Urinary bladder (tissue), 4 donors: Measurements from ENCODE around the gene ADGRG7. TPM values are rescaled to one million over a fixed set of nuclear protein-coding genes. Genes with fewer than 3 reads are reported as not detected.
A peak's percentile ranks its signal among the peaks of the same experiment; 100 is the strongest.

Experiments used
- DNase-seq: peaks from one replicate; pipeline ENCODE4 v3.0.0-alpha.2; 2015; ENCODE audit errors: extremely low spot score
- H3K27ac ChIP-seq: one replicate; pipeline ENCODE4 v1.5.1; 2013; ENCODE audit warnings: low read depth, mild to moderate bottlenecking, moderate library complexity
- H3K36me3 ChIP-seq: one replicate; pipeline ENCODE4 v1.6.1; 2013; ENCODE audit warnings: mild to moderate bottlenecking, moderate library complexity; ENCODE audit not compliant: insufficient read depth
- H3K4me1 ChIP-seq: one replicate; pipeline ENCODE4 v1.6.1; 2013; ENCODE audit warnings: mild to moderate bottlenecking, moderate library complexity; ENCODE audit not compliant: insufficient read depth
- H3K4me3 ChIP-seq: one replicate; pipeline ENCODE4 v1.5.1; 2013; ENCODE audit warnings: low read depth, low read length
- WGBS: extraction: QIAGEN DNeasy Blood & Tissue Kit; methylation state at CpG from one replicate; pipeline ENCODE4 v1.1.7; 2013; 5-methylcytosine and 5-hydroxymethylcytosine counted together
- polyA plus RNA-seq: library from polyadenylated mRNA; stranded (reverse); fragments of 200-250 nt; gene quantifications from one replicate; pipeline ENCODE4 v1.2.3, GENCODE V29; 2013
- total RNA-seq: library from RNA; depleted of rRNA; stranded (reverse); fragments of >200 nt; gene quantifications from one replicate; pipeline ENCODE4 v1.2.3, GENCODE V29; 2014
- donor health status: healthy with polysubstance abuse.
- donor health status: healthy.

Gene ADGRG7
- total and polyA plus RNA-seq, 2 donors, result 0.11 TPM; not detected in 1

DNA sequence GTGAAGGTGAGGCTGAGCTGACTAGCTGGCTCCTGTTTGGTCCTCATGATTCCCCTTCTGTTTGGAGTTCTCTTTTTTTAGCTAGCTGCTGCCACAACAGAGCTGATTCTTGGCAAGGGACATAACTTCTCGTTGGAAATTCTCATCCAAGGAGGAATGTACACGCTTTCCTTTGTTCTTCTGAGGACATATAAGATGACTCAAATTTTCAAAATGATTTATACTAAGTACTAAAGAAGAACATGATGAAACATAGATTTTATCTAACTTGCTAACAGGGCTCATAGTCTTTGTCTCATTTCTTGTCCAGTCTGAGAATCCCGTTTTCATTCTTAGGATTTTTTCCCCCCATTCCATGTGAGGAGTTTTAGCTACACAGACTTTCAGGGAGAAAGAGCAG lies 97.0 kb downstream of the ADGRG7 start:
- 66% methylated on average over 3 of the region's 3 CpGs for WGBS
- Histone ChIP-seq H3K27ac (no peak overlapping the region), H3K4me3 (no peak overlapping the region), H3K36me3 (no peaks in the 10 kb centered on the region), H3K4me1 (no peaks in the 10 kb centered on the region)
- no peak for DNase-seq

DNA sequence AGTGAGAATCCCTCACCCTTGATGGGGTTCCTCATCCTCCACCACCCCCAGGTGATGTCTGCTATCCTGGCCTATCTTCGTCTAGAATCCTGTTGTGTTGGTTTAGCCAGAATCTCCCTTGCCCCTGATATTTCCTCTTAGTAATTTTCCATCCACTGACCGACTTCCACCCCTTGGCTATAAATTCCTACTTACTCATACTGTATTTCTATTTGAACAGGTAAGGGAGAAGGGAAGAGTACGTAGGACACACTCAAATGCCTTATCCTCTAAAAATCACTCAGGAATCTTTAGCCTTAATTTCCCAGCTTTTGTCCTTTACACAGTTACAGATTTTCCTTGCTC lies 99.2 kb downstream of the ADGRG7 start:
- Histone ChIP-seq H3K36me3 (no peaks in the 10 kb centered on the region), H3K4me1 (peaks cover 2% of the 10 kb centered on the region), H3K4me3 (peak overlapping the region; percentile 33), H3K27ac (no peak overlapping the region)
- 85% methylated on average over 3 of the region's 3 CpGs for WGBS
- no peak for DNase-seq

DNA sequence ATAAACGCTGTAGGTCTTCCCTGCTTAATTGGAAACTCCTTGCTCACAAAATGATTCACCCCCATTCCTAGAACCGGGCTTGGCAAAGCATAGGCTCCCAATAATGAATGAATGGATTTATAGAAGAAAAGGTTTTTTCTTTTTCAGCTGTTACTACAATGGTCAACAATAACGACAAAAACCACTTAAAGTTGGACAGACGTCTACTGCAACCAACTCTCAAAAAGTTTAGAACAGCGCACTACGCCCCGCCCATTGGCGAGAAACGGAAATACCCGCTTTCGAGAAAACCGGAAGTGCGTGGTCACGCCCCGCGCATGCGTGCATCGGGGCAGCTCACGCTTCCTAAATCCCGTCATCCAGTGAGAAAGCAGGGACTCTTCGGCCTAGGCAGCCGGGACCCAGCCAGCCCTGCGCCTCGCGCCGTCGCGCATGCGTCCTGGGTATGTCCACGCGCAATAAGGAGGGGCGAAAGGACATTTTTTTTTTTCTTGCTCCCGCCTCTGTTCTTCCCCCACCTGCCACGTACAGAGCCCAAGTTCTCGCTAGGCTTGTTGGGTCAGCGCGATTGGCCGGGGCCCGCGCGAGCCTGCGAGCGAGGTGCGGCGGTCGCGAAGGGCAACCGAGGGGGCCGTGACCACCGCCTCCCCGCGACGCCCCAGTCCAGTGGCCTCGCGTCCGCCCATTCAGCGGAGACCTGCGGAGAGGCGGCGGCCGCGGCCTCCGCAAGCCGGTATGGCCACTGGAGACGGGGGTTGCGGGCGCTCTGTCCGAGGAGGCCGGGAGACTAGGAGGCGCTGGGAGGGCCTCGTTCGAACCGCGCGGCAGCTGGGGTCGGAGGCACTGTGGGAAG lies 99.8 kb downstream of the ADGRG7 start, which contains the start of gene TFG:
TFG (plus strand) TSS at position 506 of the 853 bp plus-strand sequence. CDS start 4,192 bp downstream, outside the sequence.
- WGBS, result under 1% methylated on average over 76 of the region's 76 CpGs

DNA sequence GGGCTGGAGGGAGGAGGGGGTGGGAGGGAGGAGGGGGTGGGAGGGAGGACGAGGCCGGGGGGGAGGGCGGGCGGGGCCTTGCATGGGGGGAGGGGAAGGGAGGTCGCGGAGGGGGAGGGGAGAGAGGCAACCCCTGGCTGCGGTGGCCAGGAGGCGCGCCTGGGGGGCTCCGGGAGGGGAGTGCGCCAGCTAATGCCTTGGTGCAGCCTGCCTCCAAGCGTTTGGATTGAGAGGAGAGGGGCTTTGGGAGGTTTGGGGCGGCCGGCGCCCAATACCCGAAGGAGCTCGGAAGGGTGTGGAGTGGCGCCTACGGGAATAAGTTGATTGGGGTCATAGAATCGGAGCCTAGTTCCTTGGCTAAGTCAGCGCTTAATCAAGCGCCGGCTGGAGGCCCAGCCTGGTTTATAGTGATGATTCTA lies 100.5 kb downstream of the ADGRG7 start:
- H3K4me3 ChIP-seq, result peak overlapping the region; percentile 94
- DNase-seq, result peak; percentile 6
- H3K36me3 ChIP-seq, result peaks cover 2% of the 10 kb centered on the region
- H3K4me1 ChIP-seq, result peaks cover 2% of the 10 kb centered on the region
- 1% methylated on average over 21 of the region's 23 CpGs for WGBS
- H3K27ac ChIP-seq, result peak overlapping the region; percentile 99

More for the DNA sequence above, 99.8 kb downstream of the ADGRG7 start, which contains the start of gene TFG:
- Histone ChIP-seq H3K36me3 (peaks cover 1% of the 10 kb centered on the region), H3K4me3 (peak within 1 kb of the TSS; percentile 94), H3K4me1 (peaks cover 2% of the 10 kb centered on the region), H3K27ac (peak within 1 kb of the TSS; percentile 99)
- peak; percentile 96 for DNase-seq

DNA sequence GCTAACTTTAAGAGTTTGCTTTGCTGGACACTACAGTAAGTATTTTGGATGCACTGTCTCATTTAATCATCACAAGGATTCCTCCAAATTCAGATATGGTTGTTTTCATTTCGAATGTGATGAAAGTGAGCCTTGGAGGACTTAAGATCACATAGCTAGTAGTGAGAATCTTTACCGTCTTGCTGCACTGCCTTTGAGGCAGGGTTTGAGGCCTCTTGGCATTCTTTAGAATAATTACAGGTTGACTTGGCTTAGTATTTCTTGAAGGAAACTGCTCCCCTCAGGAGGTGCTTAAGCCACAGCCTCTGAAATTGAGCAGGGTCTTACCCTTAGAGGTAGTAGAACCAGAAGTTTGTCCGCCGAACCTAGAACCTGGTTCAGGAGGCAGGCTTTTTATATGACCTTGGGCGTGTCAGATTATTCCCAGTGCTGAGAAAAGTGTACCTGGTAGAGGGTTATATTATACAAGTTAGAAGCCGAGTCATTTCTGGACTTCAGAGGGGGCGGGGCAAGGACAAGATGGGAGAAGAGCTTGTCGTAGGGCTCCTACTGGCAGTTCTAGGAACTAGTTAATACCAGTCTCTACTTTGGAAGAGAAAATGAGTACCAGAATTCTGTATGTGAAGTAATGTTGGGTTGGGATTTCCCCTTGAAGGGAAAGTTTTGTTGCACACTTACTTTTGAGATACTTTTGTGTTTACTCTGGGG lies 101.0 kb downstream of the ADGRG7 start:
- no peak for DNase-seq
- H3K4me1 ChIP-seq, result peaks cover 2% of the 10 kb centered on the region
- peak overlapping the region; percentile 93 for H3K27ac ChIP-seq
- H3K36me3 ChIP-seq, result peaks cover 5% of the 10 kb centered on the region
- WGBS, result 21% methylated on average over 8 of the region's 8 CpGs
- H3K4me3 ChIP-seq, result peak overlapping the region; percentile 94

DNA sequence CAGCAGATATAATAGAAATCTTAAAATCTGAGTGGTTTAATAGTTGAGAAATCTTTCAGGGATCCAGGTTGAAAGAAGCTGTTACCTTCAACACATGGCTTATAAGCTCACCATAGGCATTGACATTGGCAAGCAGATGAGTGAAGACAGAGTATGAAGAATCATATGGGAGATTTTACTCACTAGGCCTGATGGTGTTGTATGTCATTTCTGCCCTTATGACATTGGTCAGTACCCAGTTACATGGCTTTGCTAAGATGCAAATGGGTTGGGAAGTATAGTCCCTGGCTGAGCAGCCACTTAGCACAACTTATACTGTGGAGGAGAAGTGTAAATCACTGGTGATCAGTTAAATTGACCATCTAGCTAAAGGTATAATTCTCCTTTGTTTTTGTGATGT lies 105.8 kb downstream of the ADGRG7 start:
- no peak overlapping the region for H3K27ac ChIP-seq
- H3K4me3 ChIP-seq, result no peak overlapping the region
- peaks cover 5% of the 10 kb centered on the region for H3K36me3 ChIP-seq
- H3K4me1 ChIP-seq, result peaks cover 2% of the 10 kb centered on the region
- no peak for DNase-seq

DNA sequence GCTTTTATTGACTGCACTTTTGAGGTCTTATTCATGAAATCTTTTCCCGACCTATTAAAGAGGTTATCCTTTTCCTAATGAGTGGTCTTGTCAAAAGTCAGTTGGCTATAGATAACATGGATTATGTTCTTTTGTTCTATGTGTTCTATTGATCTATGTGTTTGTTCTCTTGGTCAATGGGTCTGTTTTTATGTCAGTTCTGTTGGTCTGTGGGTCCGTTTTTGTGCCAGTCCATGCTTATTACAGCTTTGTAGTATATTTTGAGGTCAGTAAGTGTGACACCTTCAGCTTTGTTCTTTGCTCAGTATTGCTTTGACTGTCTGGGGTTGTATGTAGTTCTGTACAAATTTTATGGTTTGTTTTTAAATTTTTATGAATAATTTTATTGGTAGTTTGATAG lies 107.7 kb downstream of the ADGRG7 start:
- no peak overlapping the region for H3K4me3 ChIP-seq
- H3K4me1 ChIP-seq, result no peaks in the 10 kb centered on the region
- no peak overlapping the region for H3K27ac ChIP-seq
- H3K36me3 ChIP-seq, result peaks cover 8% of the 10 kb centered on the region
- DNase-seq, result no peak
- 85% methylated on average over 2 of the region's 2 CpGs for WGBS

DNA sequence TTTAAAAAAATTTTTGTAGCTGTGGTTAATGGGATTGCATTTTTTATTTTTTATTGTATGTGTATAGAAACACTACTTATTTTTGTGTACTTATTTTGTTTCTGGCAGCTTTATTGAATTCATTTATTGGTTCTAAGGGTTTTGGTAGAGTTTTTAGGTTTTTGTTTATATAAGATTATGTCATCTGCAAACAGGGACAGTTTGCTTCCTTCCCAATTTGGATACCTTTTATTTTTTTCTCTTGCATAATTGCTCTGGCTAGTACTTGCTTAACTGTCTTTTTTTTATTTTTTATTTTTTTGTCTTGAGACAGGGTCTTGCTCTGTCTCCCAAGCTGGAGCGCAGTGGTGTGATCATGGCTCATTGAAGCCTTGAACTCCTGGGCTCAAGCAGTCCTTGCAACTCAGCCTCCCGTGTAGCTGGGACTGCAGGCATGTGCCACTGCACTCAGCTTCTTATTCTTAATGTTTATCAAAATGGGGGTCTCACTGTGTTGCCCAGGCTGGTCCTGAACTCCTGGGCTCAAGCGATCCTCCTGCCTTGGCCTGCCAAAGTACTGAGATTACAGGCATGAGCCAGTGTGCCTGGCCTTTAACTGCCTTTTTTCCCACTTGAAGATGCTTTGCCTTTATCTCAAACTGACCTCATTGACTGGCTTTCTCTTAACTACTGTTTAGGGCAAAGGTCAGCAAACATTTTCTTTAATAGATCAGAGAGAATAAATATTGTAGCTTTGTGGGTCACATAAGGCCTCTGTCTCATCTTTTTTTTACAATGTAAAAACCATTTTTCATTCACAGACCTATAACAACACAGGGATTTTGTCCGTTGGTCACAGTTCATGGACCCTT lies 108.5 kb downstream of the ADGRG7 start:
- DNase-seq, result no peak
- Histone ChIP-seq H3K27ac (no peak overlapping the region), H3K4me3 (no peak overlapping the region), H3K4me1 (no peaks in the 10 kb centered on the region), H3K36me3 (peaks cover 8% of the 10 kb centered on the region)
- 96% methylated on average over 4 of the region's 4 CpGs for WGBS

DNA sequence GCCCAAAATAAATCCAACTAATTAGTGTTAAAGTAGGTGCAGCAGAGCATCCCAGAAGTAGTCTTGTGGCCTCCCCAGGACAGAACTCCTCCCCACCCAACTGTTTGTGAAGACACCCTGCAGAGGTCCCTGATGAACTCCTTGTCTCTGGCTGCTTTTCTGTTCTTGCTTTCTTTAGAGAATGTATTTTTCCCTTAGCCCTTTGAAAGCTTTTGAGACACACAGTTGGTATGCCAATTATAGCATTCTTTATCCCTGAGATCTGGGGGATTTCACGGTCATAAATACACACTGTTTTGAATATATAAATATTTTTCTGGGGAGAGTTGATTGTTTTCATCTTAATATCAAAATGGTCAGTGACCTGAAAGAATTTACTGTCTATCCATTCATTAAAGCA lies 109.7 kb downstream of the ADGRG7 start:
- DNase-seq, result no peak
- WGBS, result 17% methylated on average over 1 of the region's 1 CpG
- Histone ChIP-seq H3K36me3 (peaks cover 7% of the 10 kb centered on the region), H3K4me1 (no peaks in the 10 kb centered on the region), H3K27ac (no peak overlapping the region), H3K4me3 (no peak overlapping the region)

DNA sequence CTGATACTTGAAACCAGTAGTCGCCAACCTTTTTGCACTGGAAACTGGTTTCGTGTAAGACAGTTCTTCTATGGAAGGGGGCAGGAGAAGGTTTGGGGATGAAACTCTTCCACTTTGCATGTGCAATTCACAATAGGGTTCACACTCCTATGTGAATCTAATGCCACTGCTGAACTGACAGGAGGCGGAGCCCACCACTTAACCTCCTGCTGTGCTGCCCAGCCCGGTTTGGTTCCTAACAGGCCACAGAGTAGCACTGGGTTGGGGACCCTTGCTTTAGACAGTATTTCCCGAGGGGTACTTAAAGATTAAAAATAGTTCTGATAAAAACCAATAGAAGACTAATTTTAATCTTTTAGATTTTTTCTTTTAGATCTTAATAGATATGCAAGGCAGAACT lies 111.0 kb downstream of the ADGRG7 start:
- H3K27ac ChIP-seq, result no peak overlapping the region
- DNase-seq, result no peak
- H3K4me3 ChIP-seq, result no peak overlapping the region
- 72% methylated on average over 5 of the region's 5 CpGs for WGBS
- H3K4me1 ChIP-seq, result no peaks in the 10 kb centered on the region
- H3K36me3 ChIP-seq, result peaks cover 3% of the 10 kb centered on the region

DNA sequence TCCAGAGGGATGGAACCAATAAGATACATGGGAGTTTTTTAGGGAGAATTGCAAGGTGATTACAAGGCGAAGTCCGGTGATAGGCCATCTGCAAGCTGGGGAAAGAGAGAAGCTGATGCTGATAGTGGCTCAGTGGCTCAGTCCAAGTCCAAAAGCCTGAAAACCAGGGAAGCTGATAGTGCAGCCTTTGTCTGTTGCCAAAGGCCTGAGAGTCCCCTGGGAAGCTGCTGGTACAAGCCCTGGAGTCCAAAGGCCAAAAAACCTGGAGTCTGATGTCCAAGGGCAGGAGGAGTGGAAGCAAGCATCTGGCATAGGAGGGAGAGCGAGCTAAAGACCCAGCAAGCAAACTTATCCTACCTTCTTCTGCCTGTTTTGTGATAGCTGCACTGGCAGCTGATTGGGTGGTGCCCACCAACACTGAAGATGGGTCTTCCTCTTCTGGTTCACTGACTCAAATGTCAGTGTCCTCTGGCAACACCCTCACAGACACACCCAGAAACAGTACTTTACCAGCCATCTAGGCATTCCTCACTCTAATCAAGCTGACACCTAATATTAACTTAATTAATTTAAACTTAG lies 116.6 kb downstream of the ADGRG7 start:
- no peak for DNase-seq
- Histone ChIP-seq H3K27ac (no peak overlapping the region), H3K4me1 (no peaks in the 10 kb centered on the region), H3K4me3 (no peak overlapping the region), H3K36me3 (peaks cover 7% of the 10 kb centered on the region)
- WGBS, result 98% methylated on average over 3 of the region's 3 CpGs

DNA sequence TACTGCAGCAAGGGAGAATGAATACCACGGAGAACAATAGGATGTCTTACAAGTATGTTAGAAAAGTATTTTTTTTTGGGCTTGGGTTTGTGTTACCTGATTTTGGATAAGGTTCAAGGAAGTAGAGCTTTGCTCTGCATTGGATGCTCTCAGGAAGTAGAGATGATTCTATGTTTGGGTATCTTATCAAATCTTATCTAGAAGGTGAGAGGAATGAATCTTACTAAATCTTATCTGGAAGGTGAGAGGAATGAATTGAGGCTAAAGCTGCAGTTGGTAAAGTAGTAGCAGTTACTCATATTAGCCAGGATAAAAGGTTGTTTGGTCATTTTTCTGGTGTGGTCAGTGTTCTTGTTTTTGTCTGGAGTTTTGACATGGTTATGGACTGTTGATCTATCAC lies 117.3 kb downstream of the ADGRG7 start:
- WGBS, result 94% methylated on average over 1 of the region's 1 CpG
- H3K36me3 ChIP-seq, result peaks cover 3% of the 10 kb centered on the region
- DNase-seq, result no peak

DNA sequence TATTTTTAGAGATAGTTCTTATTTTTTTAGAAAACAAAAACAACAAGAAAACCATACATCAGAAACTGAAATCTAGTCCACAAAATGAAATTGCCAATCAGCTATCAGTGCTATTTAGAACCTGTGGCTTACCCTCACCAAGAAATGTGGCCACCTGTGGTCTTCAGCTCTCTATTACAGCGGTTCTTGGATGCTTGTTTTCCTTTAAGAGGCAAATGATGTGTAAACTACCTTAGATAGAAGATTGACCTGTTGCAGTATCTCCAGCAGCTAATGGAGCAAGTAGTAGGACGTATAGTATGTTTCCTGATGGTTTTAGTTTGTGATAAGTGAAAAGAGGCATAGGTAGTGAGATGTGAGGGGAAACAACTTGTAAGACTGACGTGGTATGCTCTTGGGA lies 121.1 kb downstream of the ADGRG7 start:
- H3K4me3 ChIP-seq, result no peak overlapping the region
- 73% methylated on average over 3 of the region's 3 CpGs for WGBS
- no peaks in the 10 kb centered on the region for H3K4me1 ChIP-seq
- no peak for DNase-seq
- no peak overlapping the region for H3K27ac ChIP-seq
- H3K36me3 ChIP-seq, result peaks cover 3% of the 10 kb centered on the region

More for the DNA sequence above, 117.3 kb downstream of the ADGRG7 start:
- no peak overlapping the region for H3K4me3 ChIP-seq
- no peak overlapping the region for H3K27ac ChIP-seq
- no peaks in the 10 kb centered on the region for H3K4me1 ChIP-seq
